H9 (cell line): Measurements from ENCODE around the gene RNF130. TPM values are rescaled to one million over a fixed set of nuclear protein-coding genes. Genes with fewer than 3 reads are reported as not detected.

Source experiments
- DNase-seq: peaks from one replicate; pipeline ENCODE4 v3.0.0-alpha.2; 2017
- H2AFZ ChIP-seq: one replicate; pipeline ENCODE4 v1.6.1; 2013; ENCODE audit warnings: mild to moderate bottlenecking, low read length, control low read depth, moderate library complexity
- H2AK5ac ChIP-seq: 2 replicates; pipeline ENCODE4 v1.6.1; 2013; ENCODE audit warnings: low read length, control low read depth, mixed read lengths; ENCODE audit not compliant: insufficient read length
- H2BK120ac ChIP-seq: one replicate; pipeline ENCODE4 v1.6.1; 2013; ENCODE audit warnings: low read depth, mild to moderate bottlenecking, low read length, control low read depth, inconsistent platforms; ENCODE audit not compliant: poor library complexity, severe bottlenecking
- H2BK12ac ChIP-seq: 2 replicates; pipeline ENCODE4 v1.6.1; 2013; ENCODE audit warnings: low read length, control low read depth, mixed read lengths, low read depth; ENCODE audit not compliant: insufficient read length
- H2BK15ac ChIP-seq: 2 replicates; pipeline ENCODE4 v1.6.1; 2013; ENCODE audit warnings: low read depth, low read length, control low read depth
- H2BK20ac ChIP-seq: one replicate; pipeline ENCODE4 v1.6.1; 2013; ENCODE audit warnings: low read depth, mild to moderate bottlenecking, low read length, control low read depth, inconsistent platforms; ENCODE audit not compliant: poor library complexity, severe bottlenecking
- H2BK5ac ChIP-seq: 2 replicates; pipeline ENCODE4 v1.6.1; 2013; ENCODE audit warnings: low read length, control low read depth, mixed read lengths; ENCODE audit not compliant: insufficient read length
- H3K14ac ChIP-seq: 2 replicates; pipeline ENCODE4 v1.6.1; 2013; ENCODE audit warnings: low read length, control low read depth; ENCODE audit not compliant: insufficient read depth
- H3K18ac ChIP-seq: 2 replicates; pipeline ENCODE4 v1.6.1; 2013; ENCODE audit warnings: low read depth, mild to moderate bottlenecking, mixed read lengths, low read length, control low read depth; ENCODE audit not compliant: insufficient read length
- H3K23ac ChIP-seq: 2 replicates; pipeline ENCODE4 v1.6.1; 2013; ENCODE audit warnings: low read length, control low read depth, mixed read lengths, low read depth; ENCODE audit not compliant: insufficient read length
- H3K23me2 ChIP-seq: 2 replicates; pipeline ENCODE4 v1.6.1; 2013; ENCODE audit warnings: low read depth, mild to moderate bottlenecking, mixed read lengths, low read length, control low read depth; ENCODE audit not compliant: insufficient read length, poor library complexity, severe bottlenecking
- H3K27ac ChIP-seq: 2 replicates; pipeline ENCODE4 v1.5.1; 2013; ENCODE audit warnings: low read length, control low read depth, mixed read lengths, low read depth; ENCODE audit not compliant: insufficient read length
- H3K27me3 ChIP-seq: 2 replicates; pipeline ENCODE4 v1.6.1; 2013; ENCODE audit warnings: low read length, control low read depth, inconsistent platforms; ENCODE audit not compliant: insufficient read depth
- H3K4ac ChIP-seq: 2 replicates; pipeline ENCODE4 v1.6.1; 2013; ENCODE audit warnings: low read depth, mild to moderate bottlenecking, control low read depth, inconsistent platforms, low read length, moderate library complexity
- H3K4me1 ChIP-seq: 2 replicates; pipeline ENCODE4 v1.6.1; 2013; ENCODE audit warnings: low read length, control low read depth, inconsistent platforms; ENCODE audit not compliant: insufficient read depth
- H3K4me2 ChIP-seq: 2 replicates; pipeline ENCODE4 v1.6.1; 2013; ENCODE audit warnings: low read length, control low read depth, mixed read lengths; ENCODE audit not compliant: insufficient read length, insufficient read depth
- H3K56ac ChIP-seq: 2 replicates; pipeline ENCODE4 v1.6.1; 2013; ENCODE audit warnings: low read depth, mild to moderate bottlenecking, mixed read lengths, low read length, control low read depth; ENCODE audit not compliant: insufficient read length
- H3K79me1 ChIP-seq: 2 replicates; pipeline ENCODE4 v1.6.1; 2013; ENCODE audit warnings: low read depth, mild to moderate bottlenecking, moderate library complexity, low read length, control low read depth, inconsistent platforms; ENCODE audit not compliant: insufficient read depth, poor library complexity, severe bottlenecking
- H3K79me2 ChIP-seq: 2 replicates; pipeline ENCODE4 v1.6.1; 2013; ENCODE audit warnings: low read length, control low read depth, inconsistent platforms; ENCODE audit not compliant: insufficient read depth
- H3K9ac ChIP-seq: 2 replicates; pipeline ENCODE4 v1.6.1; 2013; ENCODE audit warnings: low read length, control low read depth, mixed read lengths; ENCODE audit not compliant: insufficient read length; ENCODE audit errors: extremely low read depth
- H3K9me3 ChIP-seq: one replicate; pipeline ENCODE4 v1.6.1; 2013; ENCODE audit warnings: low read depth, low read length, inconsistent platforms; ENCODE audit not compliant: control insufficient read depth
- H3T11ph ChIP-seq: one replicate; pipeline ENCODE4 v1.6.1; 2013; ENCODE audit warnings: mild to moderate bottlenecking, low read length, control low read depth, inconsistent platforms
- H4K20me1 ChIP-seq: one replicate; pipeline ENCODE4 v1.6.1; 2013; ENCODE audit not compliant: control insufficient read depth, insufficient read length, insufficient read depth
- H4K5ac ChIP-seq: 2 replicates; pipeline ENCODE4 v1.6.1; 2013; ENCODE audit warnings: low read depth, mild to moderate bottlenecking, mixed read lengths, low read length, control low read depth; ENCODE audit not compliant: insufficient read length
- H4K8ac ChIP-seq: replicated peaks from 2 replicates; pipeline ENCODE4 v1.6.1; 2013; ENCODE audit warnings: low read length, control low read depth, mixed read lengths, low read depth; ENCODE audit not compliant: insufficient read length
- H4K91ac ChIP-seq: 2 replicates; pipeline ENCODE4 v1.6.1; 2013; ENCODE audit warnings: low read depth, mild to moderate bottlenecking, moderate library complexity, mixed read lengths, low read length, control low read depth; ENCODE audit not compliant: insufficient read length
- H3K27ac Mint-ChIP-seq, 3 experiments: 2 replicates in 2 of 3; 3 replicates in 1 of 3; pipeline ENCODE4 v1.8.0; 2020 to 2021; ENCODE audit warnings: mixed read lengths in 3 of 3, mild to moderate bottlenecking in 1 of 3, moderate library complexity in 1 of 3
- H3K27me3 Mint-ChIP-seq: 2 replicates; pipeline ENCODE4 v1.8.0; 2021; ENCODE audit warnings: low read depth, mild to moderate bottlenecking, moderate library complexity, mixed read lengths
- H3K36me3 Mint-ChIP-seq, 3 experiments: 2 replicates in 2 of 3; 3 replicates in 1 of 3; pipeline ENCODE4 v1.8.0; 2020 to 2021; ENCODE audit warnings: low read depth in 3 of 3, mixed read lengths in 3 of 3; ENCODE audit not compliant: insufficient read depth in 1 of 3
- H3K4me1 Mint-ChIP-seq, 2 experiments: 2 replicates each; pipeline ENCODE4 v1.8.0; 2020; ENCODE audit warnings: mixed read lengths in 2 of 2
- H3K4me3 Mint-ChIP-seq, 2 experiments: 2 replicates in 1 of 2; 3 replicates in 1 of 2; pipeline ENCODE4 v1.8.0; 2020 to 2021; ENCODE audit warnings: mild to moderate bottlenecking in 2 of 2, mixed read lengths in 2 of 2, moderate library complexity in 1 of 2
- H3K9me3 Mint-ChIP-seq, 2 experiments: 2 replicates in 1 of 2; 3 replicates in 1 of 2; pipeline ENCODE4 v1.8.0; 2020; ENCODE audit warnings: mild to moderate bottlenecking in 2 of 2, mixed read lengths in 2 of 2, moderate library complexity in 1 of 2
- CTCF ChIP-seq: fragments of 200-600 bp; sonication (generic); conservative IDR thresholded peaks from 3 replicates; pipeline ENCODE4 v1.8.0; 2021; ENCODE audit warnings: antibody characterized with exemption, mild to moderate bottlenecking
- WGBS: extraction: QIAGEN DNeasy Blood & Tissue Kit; methylation state at CpG from one replicate; pipeline ENCODE4 v1.1.7; 2013; ENCODE audit warnings: missing lambda C conversion rate, low lambda C conversion rate, mixed read lengths; ENCODE audit not compliant: insufficient read length; ENCODE audit errors: extremely low coverage; 5-methylcytosine and 5-hydroxymethylcytosine counted together
- total RNA-seq: library from RNA; stranded (reverse); gene quantifications from 2 replicates; pipeline ENCODE4 v1.2.1, GENCODE V29; 2021

RNF130 gene
- total RNA-seq, 1 experiment from 2014 or later: 80.0 TPM

GRCh38 chr5:179909224-179909623 lies 162.3 kb downstream of the RNF130 start:
- H2BK120ac ChIP-seq: no peak overlapping the region
- no peak overlapping the region for H3K56ac ChIP-seq
- no peak overlapping the region for H2BK15ac ChIP-seq
- no peak for TF ChIP-seq CTCF
- no peak overlapping the region for H4K91ac ChIP-seq
- H3K79me2 ChIP-seq: no peaks in the 10 kb centered on the region
- no peaks in the 10 kb centered on the region for H3K4me1 ChIP-seq
- no peak overlapping the region for H3K4me2 ChIP-seq
- Mint-ChIP-seq H3K36me3 (peaks cover 5 to 16% (median 10%) of the 10 kb centered on the region in 3 experiments), H3K27me3 (peaks cover 2% of the 10 kb centered on the region), H3K4me3 (no peak overlapping the region), H3K9me3 (no peaks in the 10 kb centered on the region; a peak in 1 of 5 replicates), H3K27ac (no peak overlapping the region), H3K4me1 (peaks cover 0 to 11% of the 10 kb centered on the region in 2 experiments; a peak in 3 of 4 replicates)
- H4K8ac ChIP-seq: no peak overlapping the region
- no peak for DNase-seq
- H3K14ac ChIP-seq: no peak overlapping the region
- no peak overlapping the region for H3K23ac ChIP-seq
- H4K5ac ChIP-seq: no peak overlapping the region
- no peaks in the 10 kb centered on the region for H3K79me1 ChIP-seq
- H3K4ac ChIP-seq: no peak overlapping the region
- H2BK12ac ChIP-seq: no peak overlapping the region
- H3K18ac ChIP-seq: no peak overlapping the region
- H3K27me3 ChIP-seq: no peaks in the 10 kb centered on the region
- WGBS: no CpG with 5 or more reads among the region's 6 CpGs
- H4K20me1 ChIP-seq: no peaks in the 10 kb centered on the region
- no peak overlapping the region for H3K9ac ChIP-seq
- no peaks in the 10 kb centered on the region for H3K9me3 ChIP-seq
- H2AK5ac ChIP-seq: no peak overlapping the region
- H3K23me2 ChIP-seq: peaks cover 4% of the 10 kb centered on the region
- H2AFZ ChIP-seq: no peak overlapping the region
- H3T11ph ChIP-seq: no peak overlapping the region
- H2BK5ac ChIP-seq: no peak overlapping the region
- no peak overlapping the region for H3K27ac ChIP-seq
- no peak overlapping the region for H2BK20ac ChIP-seq
